HCEC 1CT (cell line): ENCODE measurements around the gene CORT.

Experiments used
- DNase-seq: peaks from one replicate; pipeline ENCODE4 v3.0.0-alpha.2; 2017

The CORT gene

DNA sequence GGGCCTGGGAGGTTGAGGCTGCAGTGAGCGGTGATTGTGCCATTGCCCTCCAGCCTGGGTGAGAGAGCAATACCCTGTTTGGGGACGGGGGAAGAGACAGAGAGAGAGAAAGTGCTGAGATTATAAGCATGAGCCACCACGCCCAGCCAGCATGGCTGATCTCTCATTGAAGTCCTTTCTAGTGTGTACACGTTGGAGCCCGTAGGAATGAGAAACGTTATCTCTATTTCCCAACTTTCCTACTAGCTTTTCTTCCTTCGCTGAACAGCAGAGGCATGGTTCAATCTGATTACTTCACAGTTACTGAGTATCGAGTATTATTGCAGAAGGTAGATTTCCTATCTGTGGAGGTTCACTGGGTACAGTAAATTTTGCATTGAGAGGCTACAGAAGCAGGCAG lies 29.5 kb downstream of the CORT start:
- no peak for DNase-seq

DNA sequence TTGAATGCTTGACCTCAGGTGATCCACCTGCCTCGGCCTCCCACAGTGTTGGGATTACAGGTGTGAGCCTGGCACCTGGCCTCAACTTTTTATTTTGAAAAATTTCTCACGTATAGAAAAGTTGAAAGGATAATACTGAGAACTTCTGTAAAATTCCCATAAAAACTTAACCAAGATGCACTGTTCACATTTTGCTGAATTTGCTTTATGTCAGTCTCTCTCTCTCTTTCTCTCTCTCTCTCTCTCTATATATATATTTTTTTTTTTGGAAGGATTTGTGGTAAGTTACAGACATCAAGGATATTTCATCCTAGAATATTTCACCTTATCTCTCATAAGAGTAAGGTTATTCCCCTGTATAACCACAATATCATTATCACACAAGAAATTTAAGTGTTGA lies 30.8 kb downstream of the CORT start:
- no peak for DNase-seq

DNA sequence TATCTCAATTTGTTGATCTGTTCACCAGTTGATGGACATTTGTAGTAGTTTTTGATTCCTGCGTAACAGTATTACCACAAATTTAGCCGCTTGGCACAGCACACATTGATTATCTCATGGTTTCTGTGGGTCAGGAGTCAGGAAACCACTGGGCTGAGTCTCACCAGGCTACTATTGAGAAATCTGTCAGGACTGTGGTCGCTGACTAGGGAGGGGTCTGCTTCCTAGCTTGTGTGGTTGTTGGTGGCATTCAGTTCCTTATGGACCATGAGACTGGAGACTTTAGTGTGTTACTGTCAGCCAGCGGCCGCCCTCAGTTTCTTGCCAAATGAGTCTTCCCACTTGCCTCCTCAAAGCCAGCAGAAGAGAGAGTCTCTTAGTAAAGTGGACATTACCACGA lies 34.7 kb downstream of the CORT start:
- no peak for DNase-seq

DNA sequence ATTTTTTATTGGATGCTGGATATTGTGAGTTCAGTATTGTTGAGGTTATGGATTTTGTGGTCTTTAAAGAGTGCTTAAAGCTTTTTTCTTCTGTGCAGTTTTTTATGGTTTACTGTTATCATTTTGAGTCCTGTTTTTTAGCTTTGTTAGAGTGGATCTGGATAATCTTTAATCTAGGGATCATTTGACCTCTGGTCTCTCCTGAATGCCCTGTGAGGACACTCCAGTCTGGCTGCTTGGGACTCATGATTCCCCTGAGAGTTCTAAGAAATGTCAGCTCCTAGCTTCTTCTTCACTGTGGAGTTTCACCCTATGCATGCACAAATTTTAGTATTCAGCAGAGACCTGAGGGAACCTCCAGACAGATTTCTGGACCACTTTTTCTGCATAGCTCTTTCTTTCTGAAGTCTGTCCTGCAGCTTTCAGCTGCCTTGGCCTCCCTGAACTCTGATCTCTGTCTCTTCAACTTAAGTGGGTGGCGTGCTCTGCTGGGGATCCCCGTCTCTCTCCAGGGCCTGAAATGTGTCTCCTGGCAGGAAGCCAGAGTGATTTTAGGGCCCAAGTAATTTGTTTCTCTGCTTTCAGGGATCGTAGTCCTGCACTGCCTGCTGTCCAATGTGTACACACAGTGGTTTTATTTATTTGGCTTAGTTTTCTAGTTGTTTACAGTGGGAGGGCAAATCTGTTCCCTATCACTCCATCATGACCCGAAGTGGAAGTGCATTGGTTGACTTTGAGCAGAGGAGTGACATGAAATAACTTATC lies 39.6 kb downstream of the CORT start:
- DNase-seq, result no peak

DNA sequence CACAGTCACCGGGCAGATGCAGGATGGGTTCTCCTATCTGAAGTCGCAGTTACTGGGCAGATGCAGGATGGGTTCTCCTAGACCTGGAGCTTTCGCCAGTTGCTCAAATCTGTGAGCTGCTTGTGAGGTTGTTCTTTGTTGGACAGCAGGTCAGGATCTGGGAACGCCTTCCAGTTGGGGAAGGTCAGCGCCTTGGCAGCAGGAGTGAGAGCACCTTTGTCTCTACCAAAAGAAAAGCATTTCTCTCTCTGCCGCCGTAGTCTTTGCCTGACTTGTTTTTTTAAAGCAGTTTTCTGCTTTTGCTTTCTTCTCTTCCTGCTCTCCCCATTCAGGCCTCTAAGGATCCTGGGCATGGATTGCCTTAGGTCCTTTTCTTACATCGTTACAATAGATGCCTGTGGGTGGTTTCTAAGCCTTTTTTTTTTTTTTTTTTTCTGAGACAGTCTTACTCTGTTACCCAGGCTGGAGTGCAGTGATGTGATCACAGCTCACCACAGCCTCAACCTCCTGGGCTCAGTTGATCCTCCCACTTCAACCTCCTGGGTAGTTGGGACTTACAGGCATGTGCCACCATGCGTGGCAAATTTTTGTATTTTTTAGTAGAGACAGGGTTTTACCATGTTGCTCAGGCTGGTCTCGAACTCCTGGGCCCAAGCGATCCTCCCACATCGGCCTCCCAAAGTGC lies 40.6 kb downstream of the CORT start:
- DNase-seq, result no peak

DNA sequence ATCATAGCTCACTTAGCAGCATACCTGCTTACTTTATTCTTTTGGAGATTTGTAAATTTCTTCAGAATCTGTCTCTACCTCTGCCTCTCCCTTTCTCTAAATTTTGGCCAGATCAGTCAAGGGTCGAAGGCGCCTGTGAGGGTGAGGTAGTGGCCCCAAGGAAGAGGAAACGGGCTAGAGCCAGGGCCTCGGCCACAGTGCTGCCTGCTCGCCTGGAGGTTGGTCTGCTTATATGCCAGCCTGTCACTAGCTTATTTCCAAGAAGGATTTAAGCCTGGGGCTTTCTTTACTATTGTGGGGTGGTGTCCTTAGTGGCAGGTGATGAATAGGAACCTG lies 44.6 kb downstream of the CORT start:
- no peak for DNase-seq

DNA sequence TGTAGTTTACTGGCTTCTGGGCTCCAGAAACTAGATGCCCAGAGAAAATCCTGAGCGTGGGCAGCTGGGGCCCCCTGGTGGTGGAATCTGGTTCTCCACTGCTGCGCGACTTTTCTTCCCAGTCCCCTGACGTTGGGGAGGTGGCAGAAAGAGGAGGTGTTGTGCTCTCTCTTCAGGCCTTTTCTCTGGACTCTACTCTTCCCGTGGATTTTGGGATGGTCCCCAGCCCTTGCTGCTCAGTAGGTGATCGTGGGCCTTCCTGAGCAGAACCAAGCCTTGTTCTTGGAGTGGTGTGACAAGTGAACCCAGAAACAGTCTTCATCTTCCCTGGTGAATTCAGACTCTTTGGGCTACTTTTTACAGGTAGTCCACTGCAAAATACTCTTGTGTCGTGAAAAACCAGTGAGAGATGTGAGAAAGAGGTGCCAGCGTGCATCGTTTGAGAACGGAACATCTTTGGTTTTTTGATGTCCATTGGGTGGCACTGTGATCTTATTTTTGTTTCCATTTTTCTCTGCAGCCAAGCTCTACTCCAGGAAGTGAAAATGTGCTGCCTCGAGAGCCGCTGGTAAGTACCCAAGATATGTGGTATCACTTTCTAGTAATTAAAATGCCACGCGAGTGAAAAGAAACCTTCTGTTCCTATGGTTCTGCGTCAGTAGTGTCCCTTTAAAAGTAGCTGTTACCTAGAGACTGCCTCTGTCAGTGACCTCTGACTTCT lies 45.1 kb downstream of the CORT start:
- peak; percentile 58 for DNase-seq

DNA sequence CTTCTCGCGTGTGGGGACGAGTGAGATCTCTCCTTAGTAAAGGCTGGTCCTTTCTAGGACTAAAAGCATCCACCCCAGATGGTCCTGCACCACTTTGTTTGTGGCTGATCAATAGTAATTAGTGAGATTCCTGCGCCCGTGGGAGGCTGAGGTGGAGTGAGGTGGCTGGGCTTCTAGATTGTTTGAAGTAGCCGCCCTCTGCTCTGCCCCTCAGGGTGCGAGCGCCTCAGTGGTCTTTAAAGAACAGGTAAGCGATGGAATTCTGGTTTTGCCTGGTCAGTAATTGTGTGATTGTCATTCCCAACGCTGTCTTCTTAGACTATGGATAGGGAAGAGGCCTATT lies 45.6 kb downstream of the CORT start:
- no peak for DNase-seq

DNA sequence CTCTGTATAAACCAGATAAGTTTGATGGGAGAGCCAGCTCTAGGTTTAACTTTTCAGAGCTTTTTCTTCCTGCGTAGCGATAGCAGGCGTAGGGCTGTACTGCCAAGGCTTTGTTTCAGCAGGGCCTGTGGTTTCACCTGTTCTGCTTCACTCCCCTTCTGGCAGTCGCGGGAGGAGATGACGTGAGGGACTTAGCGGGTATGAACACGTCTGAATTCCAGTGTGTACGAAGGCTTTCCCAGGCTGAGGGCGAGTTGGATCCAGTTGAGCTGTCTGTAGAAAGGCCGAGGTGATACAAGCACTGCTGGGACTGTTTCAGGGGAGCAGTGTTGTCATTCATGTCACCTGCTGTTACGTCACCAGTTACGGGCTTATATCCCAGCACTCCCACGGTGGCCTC lies 46.1 kb downstream of the CORT start:
- DNase-seq, result no peak

DNA sequence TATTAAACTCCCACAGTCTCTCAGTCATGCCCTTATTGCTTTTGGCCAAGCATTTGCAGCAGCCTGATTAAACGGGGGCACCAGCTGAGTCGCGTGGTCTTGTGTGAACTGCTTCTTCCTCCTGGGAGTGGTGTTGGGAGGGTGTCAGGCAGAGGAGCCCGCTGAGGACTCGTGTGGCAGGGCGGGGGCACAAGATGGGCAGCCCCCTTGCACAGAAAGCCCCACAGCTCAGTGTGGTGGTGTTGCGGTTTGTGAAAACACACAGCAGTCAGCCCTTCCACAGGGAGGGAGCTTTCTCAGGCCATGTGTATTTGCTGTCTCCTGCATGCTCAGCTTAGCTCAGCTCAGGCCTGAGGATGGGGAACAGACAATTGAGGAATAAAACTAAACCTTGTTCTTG lies 47.3 kb downstream of the CORT start:
- no peak for DNase-seq

DNA sequence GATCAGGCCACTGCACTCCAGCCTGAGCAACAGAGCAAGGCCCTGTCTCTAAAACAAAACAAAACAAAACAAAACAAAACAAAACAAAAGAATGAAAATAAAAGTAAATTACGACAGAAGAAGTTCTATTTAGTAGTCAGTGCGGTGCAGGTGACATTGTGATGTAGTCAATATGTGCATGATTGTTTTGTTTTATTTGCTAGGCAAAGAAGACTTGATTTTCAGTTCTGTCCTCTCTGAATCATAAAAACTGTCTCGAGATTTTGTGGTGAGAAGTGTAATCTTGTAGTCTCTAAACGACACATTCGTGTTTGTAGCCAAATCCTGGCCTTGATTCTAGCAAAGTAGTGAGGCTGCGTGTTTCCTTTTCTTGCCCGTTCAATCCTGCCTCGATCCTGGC lies 48.4 kb downstream of the CORT start:
- no peak for DNase-seq
